PFSK-1 (cell line): ENCODE results near the gene TSPAN16.

Experiments used
- FOXP2 ChIP-seq: optimal IDR thresholded peaks from 2 replicates; pipeline ENCODE3; 2011; ENCODE audit warnings: borderline replicate concordance, control low read depth, inconsistent platforms; ENCODE audit not compliant: insufficient read depth; ENCODE audit errors: extremely low read length, extremely low read depth
- POLR2AphosphoS5 ChIP-seq: IDR thresholded peaks from 2 replicates; pipeline ENCODE4 v1.6.1; 2012; ENCODE audit warnings: low read depth, mild to moderate bottlenecking, control low read depth, low read length, moderate library complexity
- REST ChIP-seq, 2 experiments: IDR thresholded peaks; 2 replicates each; pipeline versions ENCODE4 v1.6.1 to v1.8.0; 2011 to 2012; ENCODE audit warnings: low read depth in 2 of 2, low read length in 2 of 2, control low read depth in 1 of 2, inconsistent platforms in 1 of 2, mild to moderate bottlenecking in 1 of 2, moderate library complexity in 1 of 2; ENCODE audit not compliant: insufficient read depth in 1 of 2
- SIN3A ChIP-seq: IDR thresholded peaks from 2 replicates; pipeline ENCODE4 v1.6.1; 2012; ENCODE audit warnings: mild to moderate bottlenecking, low read length, moderate library complexity, borderline replicate concordance; ENCODE audit not compliant: insufficient read depth
- TAF1 ChIP-seq: IDR thresholded peaks from 2 replicates; pipeline ENCODE4 v1.6.1; 2012; ENCODE audit warnings: low read length, control low read depth, borderline replicate concordance; ENCODE audit not compliant: insufficient read depth

The TSPAN16 gene

GRCh38 chr19:11278670-11279069 is 17.3 kb upstream of the TSPAN16 start:
- TF ChIP-seq FOXP2 = no peak
- no peak for TF ChIP-seq REST (IDR thresholded peaks at IDR 0.05; ENCODE audit: insufficient read depth in 1 of 2, low read depth in 2 of 2, low read length in 2 of 2)
- TF ChIP-seq SIN3A = no peak
- no peak for TF ChIP-seq TAF1

GRCh38 chr19:11279505-11280236 is 16.3 kb upstream of the TSPAN16 start:
- TF ChIP-seq POLR2AphosphoS5 = no peak
- TF ChIP-seq TAF1 = no peak
- no peak for TF ChIP-seq REST (IDR thresholded peaks at IDR 0.05; ENCODE audit: insufficient read depth in 1 of 2, low read depth in 2 of 2, low read length in 2 of 2)

GRCh38 chr19:11281356-11282049 is 14.5 kb upstream of the TSPAN16 start:
- no peak for TF ChIP-seq FOXP2
- TF ChIP-seq TAF1 = no peak
- TF ChIP-seq REST (IDR thresholded peaks at IDR 0.05; ENCODE audit: insufficient read depth in 1 of 2, low read depth in 2 of 2, low read length in 2 of 2) = no peak
- no peak for TF ChIP-seq POLR2AphosphoS5
- no peak for TF ChIP-seq SIN3A

- TF ChIP-seq TAF1 (no peak), SIN3A (no peak), REST (IDR thresholded peaks at IDR 0.05; ENCODE audit: insufficient read depth in 1 of 2, low read depth in 2 of 2, low read length in 2 of 2) (no peak), POLR2AphosphoS5 (no peak), FOXP2 (no peak)
These were observed 11.4 kb upstream of the TSPAN16 start for GRCh38 chr19:11284515-11284914.
